GDM1 (cell line): ENCODE measurements around the gene SLC35G2.
A peak's percentile ranks its signal among the peaks of the same experiment; 100 is the strongest.
"Not testable (repeated sequence)": the region's sequence is repeated elsewhere in the genome, so short reads cannot be mapped to it uniquely, and the experiment has no call there.

ENCODE experiments used
- DNase-seq: peaks from one replicate; lab custom pipeline; 2025; lab: John Stamatoyannopoulos, UW

The SLC35G2 gene

DNA sequence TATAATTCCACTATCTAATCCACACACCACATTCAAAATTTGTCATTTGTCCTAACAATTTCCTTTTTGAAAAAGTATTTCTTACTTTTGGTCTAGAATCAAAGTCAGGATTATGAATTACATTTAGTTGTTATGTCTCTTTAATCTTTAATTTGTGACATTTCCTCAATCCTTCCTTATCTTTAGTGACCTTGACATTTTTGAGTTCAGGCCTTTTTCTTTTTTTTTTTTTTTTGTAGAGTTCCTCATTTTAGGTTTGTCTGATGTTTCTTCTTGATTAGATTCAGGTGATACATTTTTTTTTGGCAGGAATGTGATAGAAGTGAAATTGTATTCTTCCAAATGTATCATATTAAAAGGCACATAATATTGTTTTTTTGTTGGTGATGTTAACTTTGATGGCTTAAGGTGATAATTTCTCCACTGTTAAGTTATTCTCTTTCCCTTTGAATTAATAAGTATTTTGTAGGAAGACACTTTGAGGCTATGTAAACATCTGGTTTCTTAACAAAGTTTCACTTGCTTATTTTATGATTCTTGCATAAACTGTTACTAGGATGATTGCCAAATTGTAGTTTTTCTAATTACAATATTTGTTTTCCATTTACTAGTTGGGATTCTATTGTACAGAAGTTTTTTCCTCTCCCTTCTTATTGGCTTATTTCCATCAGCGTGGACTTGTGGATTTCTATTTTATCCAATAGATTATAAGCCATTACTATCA lies 16.3 kb downstream of the SLC35G2 start:
- DNase-seq = no peak

DNA sequence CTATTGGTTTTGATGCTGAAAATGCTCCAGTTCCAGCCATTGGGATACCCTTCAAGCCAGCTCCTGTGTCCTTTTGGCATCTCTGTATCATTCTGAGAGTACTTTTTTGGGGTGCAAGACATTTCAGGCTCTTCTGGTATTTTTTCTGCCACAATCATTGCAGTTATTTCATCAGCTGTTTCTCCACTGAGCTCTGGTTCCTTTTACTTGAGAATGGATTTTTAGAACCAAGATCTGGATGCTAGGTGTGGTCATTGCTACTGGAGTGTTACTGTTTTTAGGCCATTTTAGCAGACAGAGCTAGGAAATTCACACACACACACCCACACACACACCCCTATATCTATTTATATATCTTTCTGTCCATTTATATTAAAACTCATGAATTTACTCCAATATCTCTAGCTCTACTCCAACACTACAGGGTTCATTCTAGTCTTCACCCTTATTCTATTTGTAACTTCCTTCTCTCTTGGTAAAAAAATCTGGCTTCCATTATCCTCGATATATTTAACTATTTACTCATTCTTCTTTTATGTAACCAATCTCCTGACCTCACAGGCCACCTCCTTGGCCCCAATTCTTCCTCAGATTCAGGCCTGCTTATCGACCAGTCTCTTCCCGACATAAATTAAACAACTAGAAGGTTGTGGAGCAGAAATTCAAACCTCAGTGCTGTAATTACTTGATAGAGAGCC lies 17.0 kb downstream of the SLC35G2 start:
- no peak for DNase-seq

DNA sequence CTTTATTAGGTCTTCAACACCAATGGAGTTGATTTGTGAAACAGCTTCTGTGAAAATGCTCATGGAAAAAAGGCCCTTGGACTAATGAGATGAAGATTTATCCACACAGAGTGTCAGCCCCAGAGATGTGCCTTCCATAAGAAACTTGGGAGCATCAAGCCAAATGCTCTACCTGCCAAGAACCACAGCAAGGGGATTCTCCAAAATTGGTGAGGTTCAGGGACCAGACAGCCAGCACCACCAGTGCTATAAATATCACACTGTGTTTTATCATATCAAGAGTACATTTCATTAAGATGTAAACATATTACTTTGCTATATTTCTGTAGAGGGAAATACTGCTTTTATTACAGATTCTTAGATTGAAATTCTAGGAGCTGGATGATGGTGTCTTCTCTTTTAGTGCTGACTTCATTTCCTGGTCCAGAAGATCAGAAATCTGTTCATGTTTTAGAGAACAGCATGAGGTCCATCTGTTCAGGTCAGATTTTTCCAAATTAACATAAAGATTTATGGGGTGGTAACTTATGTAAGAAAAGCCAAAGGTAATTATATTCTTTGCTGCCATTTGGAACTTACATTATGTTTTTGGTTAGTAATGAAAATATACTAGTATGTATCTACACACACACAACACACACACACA lies 17.7 kb downstream of the SLC35G2 start:
- no peak for DNase-seq

DNA sequence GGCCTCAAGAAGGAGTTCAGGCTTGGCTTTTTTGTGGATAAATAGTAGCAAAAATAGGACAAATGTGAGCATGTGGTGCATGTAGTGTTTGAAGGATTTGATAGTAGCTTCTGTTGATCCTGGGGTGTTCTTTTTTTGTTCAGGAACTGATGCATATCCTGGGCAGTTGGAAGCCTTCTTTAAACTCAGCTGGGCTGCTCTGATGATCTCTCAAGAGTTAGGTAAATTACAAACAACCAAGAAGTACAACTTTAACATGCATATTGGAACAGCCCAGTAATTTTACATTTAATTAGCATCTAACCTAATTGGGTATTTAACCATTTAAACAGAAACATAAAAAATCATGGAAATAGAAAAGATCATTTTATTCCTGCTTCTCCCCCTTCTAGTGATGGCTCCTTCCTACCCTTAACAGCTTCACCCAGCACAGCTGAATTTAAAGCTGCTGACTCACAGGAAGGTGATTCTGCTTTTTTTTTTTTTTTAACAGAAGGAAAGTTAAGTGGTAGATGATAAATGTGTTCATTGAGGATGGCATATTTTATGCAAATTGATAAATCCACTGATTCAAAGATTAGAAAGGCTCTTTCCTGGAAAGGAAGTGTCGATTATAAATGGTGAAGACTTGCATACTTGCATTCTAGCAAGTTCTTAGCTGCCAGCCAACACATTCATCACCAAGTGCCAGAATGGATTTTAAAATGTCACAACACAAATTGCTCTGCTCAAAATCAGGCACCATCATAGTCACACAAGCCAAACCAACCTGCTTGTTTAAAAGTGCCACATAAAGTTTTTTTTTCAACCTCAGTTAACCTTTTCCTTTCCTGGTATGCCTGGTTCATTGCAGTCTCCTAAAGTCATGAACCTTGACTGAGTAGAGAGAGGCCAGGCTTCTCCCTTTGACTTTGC lies 20.0 kb downstream of the SLC35G2 start:
- peak; percentile 60 for DNase-seq

DNA sequence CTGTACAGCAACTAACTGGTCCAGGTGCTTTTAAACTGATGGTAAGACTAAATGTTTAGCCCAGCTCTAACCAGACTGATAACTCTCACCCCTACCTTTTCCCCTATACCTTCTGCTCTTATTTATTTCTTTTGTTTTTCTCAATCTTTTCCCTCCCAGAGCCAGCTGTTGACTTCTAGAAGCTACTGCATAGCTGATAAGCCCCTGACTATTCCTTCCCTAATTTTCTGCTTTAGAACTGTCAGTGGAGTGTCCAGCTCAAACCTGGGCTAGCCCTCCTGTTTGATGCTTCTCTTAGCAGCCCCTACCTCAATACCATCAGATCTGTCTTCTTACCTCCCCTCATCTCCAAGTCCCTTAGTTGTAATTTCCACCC lies 20.6 kb downstream of the SLC35G2 start:
- no peak for DNase-seq

DNA sequence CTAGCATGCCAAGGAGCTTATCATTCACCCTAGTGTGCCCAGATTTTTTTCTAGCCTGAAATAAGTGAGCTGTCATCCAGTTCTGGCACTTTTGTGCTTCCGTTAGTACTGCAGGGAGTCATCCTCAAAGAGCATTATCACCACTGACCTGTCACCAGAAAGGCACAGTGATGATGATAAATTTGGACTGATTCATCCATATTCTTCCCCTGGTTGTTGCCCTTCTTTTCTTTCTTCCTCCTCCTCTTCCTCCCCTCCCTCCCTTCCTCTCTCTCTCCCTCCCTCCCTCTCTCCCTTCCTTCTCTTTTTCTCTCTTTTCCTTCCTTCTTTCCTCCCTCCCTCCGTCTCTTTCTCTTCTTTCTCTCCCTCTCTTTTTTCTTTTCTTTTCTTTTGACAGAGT lies 21.3 kb downstream of the SLC35G2 start:
- DNase-seq = no peak

DNA sequence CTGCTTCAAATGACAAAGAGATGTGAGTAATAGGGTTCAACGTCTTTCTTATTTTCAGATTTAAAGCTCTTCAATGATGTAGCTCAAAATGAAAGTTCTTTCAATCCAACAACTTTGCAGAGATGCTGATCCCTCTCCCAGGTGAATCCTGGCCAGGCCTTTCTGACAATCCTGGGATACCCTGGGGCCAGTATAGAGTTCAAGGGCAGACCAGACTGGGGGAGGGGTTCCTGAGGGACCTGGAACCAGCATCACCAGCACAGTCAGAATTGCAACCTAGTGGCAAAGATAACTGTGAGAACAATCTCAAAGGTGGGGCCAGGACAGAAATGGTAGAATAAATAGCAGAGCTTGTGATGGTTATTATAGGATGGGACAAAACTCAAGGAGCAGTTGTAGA lies 23.4 kb downstream of the SLC35G2 start:
- DNase-seq = no peak

DNA sequence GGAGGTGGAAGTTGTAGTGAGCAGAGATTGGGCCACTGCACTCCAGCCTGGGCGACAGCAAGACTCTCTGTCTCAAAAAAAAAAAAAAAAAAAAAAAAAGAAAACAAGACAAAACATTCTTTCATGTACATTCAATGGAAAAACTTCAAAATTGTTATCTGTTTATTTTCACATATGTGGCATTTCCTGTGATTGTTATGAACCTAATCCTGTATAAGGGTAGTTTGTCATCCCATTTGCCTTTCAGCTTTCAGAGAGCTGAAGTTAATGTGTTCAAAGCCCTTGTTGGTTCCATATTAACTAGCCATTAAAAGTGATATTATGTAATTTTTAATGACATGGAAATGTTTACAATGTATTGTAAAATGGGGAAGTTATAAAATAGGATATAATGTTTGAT lies 25.8 kb downstream of the SLC35G2 start:
- no peak for DNase-seq

DNA sequence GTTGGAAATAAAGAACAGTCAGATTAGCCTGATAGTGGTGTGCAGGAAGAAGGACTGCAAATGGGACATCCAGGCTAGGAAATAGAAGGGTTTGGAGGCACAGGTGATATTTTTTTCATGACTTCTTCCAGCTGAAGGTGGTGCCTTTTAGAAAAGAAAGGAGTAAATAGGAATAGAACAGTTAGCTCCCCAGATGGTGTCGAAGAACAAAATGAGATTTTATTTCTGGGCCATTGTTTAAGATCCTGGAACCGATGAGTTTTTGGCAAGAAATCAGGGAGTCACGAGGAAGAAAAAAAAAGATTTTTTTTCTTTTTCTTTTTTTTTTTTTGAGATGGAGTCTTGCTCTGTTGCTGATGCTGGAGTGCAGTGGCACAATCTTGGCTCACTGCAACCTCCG lies 33.3 kb downstream of the SLC35G2 start:
- no peak for DNase-seq

DNA sequence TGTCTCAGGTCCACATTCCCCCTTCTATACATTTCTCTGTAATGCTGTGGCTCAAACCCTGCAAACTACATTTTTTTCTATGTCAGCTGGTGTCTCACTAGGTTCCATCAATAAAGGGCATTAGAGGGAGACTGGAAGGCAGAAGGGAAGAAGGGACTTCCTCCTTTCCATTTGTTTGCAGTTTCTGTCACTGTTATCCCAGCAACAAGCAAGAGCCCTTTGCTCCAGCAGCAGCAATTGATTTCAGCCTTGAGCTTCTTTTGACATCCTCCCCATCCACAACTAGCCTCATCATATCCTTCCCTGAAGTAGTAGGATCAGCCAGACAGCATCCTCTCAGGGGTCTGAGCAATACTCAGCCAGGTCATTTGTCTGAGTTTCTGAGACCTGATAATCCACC lies 37.7 kb downstream of the SLC35G2 start:
- no peak for DNase-seq

DNA sequence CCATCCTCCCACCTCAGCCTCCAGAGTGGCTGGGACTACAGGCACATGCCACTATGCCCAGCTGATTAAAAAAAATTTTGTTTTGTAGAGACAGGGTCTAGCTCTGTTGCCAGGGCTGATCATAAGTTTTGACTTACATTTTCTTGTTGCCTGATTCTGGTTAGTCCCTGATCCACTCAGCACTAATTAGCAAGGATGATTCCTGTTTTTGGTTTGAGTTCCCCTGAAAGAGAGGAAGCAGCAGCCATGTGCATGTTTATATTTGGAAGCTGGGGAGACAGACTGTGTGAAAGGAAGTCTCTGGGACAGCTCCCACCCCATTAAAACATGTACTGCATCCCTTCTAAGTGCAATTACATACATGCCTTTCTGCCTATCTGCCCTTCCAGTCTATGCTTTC lies 39.5 kb downstream of the SLC35G2 start:
- peak; percentile 69 for DNase-seq

DNA sequence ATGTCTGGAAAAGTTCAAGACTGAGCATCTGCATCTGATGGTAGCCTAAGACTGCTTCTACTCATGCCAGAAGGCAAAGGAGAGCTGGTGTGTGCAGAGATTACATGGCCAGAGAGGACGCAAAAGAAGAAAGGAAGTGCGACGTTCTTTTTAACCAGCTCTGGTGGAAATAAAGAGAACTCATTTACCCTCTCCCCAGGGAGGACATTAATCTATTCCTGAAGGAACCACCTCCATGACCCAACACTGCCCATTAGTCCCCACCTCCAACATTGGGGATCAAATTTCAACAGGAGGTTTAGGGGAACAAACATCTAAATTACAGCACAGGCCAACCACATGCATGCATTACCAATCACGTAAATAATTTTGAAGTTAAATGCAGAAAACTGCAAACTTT lies 41.6 kb downstream of the SLC35G2 start:
- no peak for DNase-seq

DNA sequence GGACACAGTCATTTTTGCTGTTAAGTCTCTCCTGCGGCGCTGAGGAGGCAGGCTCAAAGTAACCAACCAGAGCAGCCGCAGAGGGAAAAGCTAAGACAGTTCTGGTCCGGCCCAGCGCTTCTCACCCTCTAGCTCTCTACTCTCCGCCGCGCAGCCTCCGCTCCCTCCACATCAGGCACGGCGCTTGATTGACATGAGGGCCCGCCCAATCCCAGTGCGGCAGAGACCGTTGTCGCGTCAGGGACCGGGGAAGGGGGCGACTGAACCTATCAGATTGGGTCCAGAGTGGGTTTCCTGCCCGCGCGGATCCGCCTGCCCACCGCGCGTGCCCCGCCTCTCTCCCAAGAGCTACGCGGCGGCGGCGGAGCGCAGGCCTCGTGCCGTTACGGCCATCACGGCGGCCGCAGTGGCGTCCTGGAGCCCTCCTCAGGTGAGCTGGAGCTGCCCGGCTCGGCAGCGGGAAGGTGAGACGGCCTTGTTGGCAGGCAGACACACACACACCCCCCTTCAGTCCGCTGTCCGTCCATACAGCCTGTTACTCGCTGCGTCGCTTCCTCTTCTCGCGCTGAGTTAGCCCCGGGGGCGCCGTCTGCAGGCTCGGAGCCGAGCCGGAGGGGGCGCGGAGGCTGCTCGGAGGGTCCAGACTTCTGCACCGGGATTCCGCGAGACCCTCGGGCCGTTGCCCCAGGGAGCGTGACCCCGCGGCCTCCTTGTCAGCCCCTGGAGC lies 43.1 kb downstream of the SLC35G2 start, which contains the start of gene NCK1:
Gene NCK1 (plus strand): TSS at position 319 of the 727 bp plus-strand sequence. CDS start 65,794 bp downstream, outside the sequence.
- peak; percentile 97 for DNase-seq

DNA sequence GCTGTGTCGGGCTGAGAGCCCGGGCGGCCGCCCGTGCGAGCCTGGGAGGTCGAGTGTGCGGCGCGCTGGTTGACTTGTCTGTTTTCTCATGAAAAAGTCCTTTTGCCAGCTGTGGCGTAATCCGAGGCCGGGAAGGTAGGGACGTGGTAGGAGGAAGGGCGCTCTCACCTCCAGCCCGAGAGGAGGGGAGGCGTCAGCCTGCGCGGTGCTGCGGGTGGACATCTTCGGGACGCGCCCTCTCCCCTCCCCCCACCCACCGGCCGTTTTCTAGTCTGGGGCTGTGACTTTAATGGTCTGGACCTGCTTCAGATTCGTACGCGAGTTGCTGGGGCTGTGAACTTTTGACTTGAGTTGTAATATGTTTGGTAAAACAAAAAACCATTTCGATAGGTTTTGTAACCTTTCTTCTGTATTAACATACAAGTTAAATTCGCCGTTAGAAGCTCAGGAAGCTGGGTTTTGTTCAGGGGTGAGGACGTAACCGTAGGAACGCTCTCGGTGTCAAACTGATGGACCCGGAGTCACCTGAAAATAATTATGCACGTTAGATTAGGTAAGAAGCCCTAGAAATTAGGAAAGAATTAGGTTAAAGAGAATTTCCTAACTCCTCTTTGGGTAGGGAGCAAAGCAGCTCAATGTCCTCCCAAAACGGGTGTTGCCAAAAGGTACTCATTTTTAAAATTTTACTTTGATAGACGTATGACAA lies 43.8 kb downstream of the SLC35G2 start:
- no peak for DNase-seq

DNA sequence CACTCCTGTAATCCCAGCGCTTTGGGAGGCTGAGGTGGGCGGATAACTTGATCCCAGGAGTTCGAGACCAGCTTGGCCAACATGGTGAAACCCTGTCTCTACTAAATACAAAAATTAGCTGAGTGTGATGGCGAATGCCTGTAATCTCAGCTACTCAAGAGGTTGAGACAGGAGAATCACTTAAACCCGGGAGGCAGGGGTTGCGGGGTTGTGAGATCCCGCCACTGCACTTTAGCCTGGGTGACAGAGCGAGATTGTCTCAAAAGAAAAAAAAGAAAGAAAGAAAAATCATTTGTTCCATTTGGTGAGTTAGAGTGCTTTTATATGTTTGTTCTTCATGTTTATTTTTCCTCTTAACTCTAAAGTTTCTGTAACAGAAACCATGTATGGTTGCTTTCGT lies 50.4 kb downstream of the SLC35G2 start:
- no peak for DNase-seq

DNA sequence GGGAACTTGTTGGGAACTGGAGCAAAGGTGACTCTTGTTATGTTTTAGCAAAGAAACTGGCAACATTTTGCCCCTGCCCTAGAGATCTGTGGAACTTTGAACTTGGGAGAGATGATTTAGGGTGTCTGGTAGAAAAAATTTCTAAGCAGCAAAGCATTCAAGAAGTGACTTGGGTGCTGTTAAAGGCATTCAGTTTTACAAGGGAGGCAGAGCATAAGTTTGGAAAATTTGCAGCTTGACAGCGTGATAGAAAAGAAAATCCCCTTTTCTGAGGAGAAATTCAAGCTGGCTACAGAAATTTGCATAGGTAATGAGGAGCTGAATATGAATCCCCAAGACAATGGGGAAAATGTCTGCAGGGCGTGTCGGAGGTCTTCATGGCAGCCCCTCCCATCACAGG lies 53.3 kb downstream of the SLC35G2 start:
- not testable (repeated sequence) for DNase-seq

DNA sequence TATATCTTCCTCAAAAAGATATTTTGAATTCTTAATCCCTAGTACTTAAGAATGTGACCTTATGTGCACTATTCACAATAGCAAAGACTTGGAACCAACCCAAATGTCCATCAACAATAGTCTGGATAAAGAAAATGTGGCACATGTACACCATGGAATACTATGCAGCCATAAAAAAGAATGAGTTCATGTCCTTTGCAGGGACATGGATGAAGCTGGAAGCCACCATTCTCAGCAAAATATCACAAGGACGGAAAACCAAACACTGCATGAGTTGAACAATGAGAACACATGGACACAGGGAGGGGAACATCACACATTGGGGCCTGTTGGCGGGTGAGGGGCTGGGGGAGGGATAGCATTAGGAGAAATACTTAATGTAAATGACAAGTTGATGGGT lies 60.6 kb downstream of the SLC35G2 start:
- DNase-seq = not testable (repeated sequence)

DNA sequence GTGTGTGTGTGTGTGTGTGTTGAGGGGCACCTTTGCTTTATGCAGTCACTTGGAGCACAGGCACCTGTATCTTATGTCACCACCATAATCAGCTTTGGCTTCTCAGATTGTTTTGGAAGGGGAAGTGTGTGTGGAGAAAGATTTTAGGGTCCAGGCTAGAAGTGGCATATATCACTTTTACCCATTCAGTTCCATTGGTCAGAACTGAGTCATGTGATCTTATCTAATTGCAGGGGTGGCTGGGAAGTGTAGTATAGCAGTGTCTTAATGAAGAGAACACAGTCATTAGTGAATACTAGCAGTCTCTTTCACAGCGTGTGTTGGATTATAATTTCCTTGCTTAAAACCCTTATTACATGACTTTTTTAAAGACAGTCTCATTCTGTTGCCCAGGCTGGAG lies 63.6 kb downstream of the SLC35G2 start:
- no peak for DNase-seq

DNA sequence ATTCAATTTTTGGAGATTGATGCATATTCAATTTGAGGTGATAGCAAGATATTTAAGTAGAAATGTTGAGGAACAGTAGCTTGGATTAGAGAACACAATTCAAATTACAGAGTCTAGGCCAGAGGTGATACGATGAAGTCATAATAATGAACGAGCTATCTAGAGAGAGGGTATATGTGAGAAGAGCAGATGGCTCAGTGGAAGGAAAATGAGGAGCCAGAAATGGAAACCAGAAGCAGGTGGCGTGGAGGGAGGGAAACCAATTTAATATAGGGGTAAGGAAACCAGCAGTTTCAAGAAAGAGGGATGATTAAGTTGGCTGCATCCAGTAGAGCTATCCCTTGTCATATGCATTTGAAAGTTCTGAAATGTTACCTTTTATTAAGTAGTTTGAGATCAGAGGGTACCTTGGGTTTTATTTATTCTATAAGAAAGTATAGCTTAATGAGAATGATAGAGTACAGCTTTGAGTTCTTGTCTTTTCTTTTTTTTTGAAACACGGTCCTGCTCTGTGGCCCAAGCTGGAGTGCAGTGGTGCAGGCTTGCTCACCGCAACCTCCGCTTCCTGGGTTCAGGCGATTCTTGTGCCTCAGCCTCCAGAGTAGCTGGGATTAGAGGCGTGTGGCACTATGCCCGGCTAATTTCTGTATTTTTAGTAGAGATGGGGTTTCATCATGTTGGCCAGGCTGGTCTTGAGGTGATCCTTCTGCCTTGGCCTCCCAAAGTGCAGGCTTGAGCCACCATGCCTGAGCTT lies 65.2 kb downstream of the SLC35G2 start:
- no peak for DNase-seq
